MG63 (cell line): ENCODE results near the gene ZSWIM9. TPM values are rescaled to one million over a fixed set of nuclear protein-coding genes. Genes with fewer than 3 reads are reported as not detected.

Experiments
- DNase-seq: peaks from one replicate; pipeline ENCODE4 v3.0.0-alpha.2; 2020
- H3K27me3 ChIP-seq: fragments of 250-450 bp; sonication (Bioruptor Pico); 2 replicates; pipeline ENCODE4 v1.5.1; 2020; ENCODE audit warnings: mild to moderate bottlenecking, moderate library complexity
- H3K36me3 ChIP-seq: fragments of 250-450 bp; sonication (Bioruptor Pico); 2 replicates; pipeline ENCODE4 v1.5.1; 2020; ENCODE audit warnings: mild to moderate bottlenecking, moderate library complexity
- H3K4me3 ChIP-seq: fragments of 250-450 bp; sonication (Bioruptor Pico); 2 replicates; pipeline ENCODE4 v1.5.1; 2020; ENCODE audit warnings: mild to moderate bottlenecking, moderate library complexity
- H3K9me3 ChIP-seq: fragments of 250-450 bp; sonication (Bioruptor Pico); 2 replicates; pipeline ENCODE4 v1.5.1; 2020; ENCODE audit warnings: mild to moderate bottlenecking, moderate library complexity
- total RNA-seq: library from RNA; depleted of rRNA; stranded (reverse); fragments of >200 nt; shearing (Covaris generic); gene quantifications from 2 replicates; pipeline ENCODE4 v1.2.3, GENCODE V29; 2014; ENCODE audit warnings: low replicate concordance

Gene ZSWIM9
- total RNA-seq, 1 experiment from 2014 or later: 1.5 TPM

- Histone ChIP-seq H3K27me3 (no peaks in the 10 kb centered on the region), H3K4me3 (0 out of 2 replicates have a peak overlapping the region, but pooled peaks have one; percentile 90), H3K9me3 (no peaks in the 10 kb centered on the region), H3K36me3 (peaks cover 41% of the 10 kb centered on the region)
- no peak for DNase-seq
These were observed 1.8 kb upstream of the ZSWIM9 start for GRCh38 chr19:48168689-48169088.

- DNase-seq: peak; percentile 63
- H3K27me3 ChIP-seq: no peaks in the 10 kb centered on the region
- H3K9me3 ChIP-seq: no peaks in the 10 kb centered on the region
- peaks cover 41% of the 10 kb centered on the region for H3K36me3 ChIP-seq
- H3K4me3 ChIP-seq: peak overlapping the region; percentile 90
These were observed 922 bp upstream of the ZSWIM9 start for GRCh38 chr19:48169578-48169938.

DNA sequence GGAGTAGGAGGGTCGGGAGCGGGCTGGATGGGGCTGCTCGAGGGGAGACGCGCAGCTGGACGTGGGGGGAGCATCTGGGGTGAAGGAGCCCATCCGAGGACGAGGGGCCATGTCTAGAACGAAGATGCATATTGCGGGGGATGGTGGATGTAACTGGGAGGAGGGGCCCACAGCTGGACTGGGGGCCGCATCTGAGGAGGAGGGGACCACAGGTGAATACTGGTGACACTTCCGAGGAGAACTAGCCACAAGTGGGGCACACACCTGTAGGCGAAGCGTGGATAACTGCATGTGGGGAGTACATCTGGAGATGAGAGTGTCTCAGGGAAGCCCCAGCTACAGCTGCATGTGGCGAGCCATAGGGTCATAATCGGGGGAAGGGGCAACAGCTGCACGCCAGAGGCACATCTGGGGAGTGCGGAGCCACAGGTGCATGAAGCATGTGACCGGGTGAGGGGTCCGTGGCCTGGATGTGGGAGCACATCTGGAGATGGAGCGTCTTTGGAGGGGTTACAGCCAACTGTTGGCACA, 402 bp downstream of the ZSWIM9 start:
- no peak for DNase-seq
- no peaks in the 10 kb centered on the region for H3K9me3 ChIP-seq
- H3K36me3 ChIP-seq: peaks cover 36% of the 10 kb centered on the region
- H3K4me3 ChIP-seq: peak overlapping the region; percentile 90
- no peaks in the 10 kb centered on the region for H3K27me3 ChIP-seq

DNA sequence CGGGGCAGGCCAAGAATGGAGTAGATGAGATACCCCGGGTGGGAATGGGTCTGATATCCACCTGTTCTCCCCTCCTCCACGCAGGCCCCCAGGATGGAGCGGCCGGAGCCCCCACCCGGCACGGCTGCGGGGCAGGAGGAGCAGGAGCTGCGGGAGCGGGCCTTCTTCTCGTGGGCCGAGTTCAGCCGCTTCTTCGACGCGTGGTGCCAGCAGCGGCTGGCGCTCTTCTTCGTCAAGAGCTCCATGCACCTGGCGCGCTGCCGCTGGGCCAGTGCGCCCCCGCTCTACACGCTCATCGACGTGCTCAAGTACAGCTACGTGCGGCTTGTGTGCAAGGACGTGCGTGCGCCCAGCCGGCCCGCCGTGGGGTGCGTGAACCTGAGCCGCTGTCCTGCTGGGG, 1.2 kb downstream of the ZSWIM9 start:
- Histone ChIP-seq H3K9me3 (no peaks in the 10 kb centered on the region), H3K27me3 (no peaks in the 10 kb centered on the region), H3K4me3 (no peak overlapping the region; the same call in 1 of the 2 replicates), H3K36me3 (peaks cover 41% of the 10 kb centered on the region)
- no peak for DNase-seq

DNA sequence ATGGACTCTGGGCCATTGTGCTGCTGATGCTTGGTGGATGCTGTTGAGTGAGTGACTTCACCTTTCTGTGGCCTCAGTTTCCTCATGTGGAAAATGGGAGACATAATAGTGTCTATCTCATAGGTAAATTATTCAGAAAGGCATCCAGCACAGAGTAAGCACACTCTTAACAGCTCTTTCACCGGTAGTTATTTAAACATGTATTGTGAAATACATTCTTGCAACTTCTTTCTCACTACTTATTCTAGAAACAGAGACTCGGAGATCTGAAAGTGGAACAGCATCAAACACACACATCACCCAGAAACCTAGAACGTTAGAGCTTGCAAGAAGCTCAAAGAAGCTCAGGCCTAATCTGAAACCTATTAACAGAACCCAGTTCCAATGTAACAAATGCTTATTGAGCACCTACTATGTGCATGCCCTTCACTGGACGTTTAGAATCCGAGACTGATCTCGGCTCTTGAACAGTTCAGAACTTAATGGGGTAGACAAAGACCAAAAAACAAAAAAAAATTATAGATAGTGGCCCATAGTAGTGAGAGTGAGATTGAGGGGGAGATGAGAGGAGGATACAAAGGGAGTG, 4.1 kb downstream of the ZSWIM9 start:
- H3K9me3 ChIP-seq: peaks cover 2% of the 10 kb centered on the region; the same call in 1 of the 2 replicates
- peaks cover 42% of the 10 kb centered on the region for H3K36me3 ChIP-seq
- H3K4me3 ChIP-seq: no peak overlapping the region
- no peaks in the 10 kb centered on the region for H3K27me3 ChIP-seq
- DNase-seq: no peak

- Histone ChIP-seq H3K9me3 (peaks cover 5% of the 10 kb centered on the region; the same call in 1 of the 2 replicates), H3K4me3 (no peak overlapping the region), H3K27me3 (no peaks in the 10 kb centered on the region), H3K36me3 (peaks cover 46% of the 10 kb centered on the region)
- no peak for DNase-seq
These were observed 5.1 kb downstream of the ZSWIM9 start for GRCh38 chr19:48175578-48175977.

DNA sequence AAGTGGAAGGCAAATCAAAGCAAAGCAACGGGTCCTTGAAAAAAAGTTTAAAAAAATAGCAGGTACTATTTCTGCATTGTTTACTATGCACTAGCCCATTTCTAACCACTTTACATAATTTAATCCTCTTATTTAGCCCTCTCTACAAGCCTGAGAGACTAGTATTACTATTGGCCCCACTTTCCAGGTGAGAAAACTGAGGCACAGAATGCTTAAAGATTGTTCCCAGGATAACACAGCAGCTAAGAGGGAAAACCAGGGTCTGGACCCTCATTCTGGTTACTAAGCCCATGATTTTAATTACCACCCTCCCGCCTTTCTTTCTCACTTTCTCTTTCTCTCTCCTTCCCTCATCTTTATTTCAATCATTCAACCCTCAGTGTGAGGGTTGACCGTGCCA, 5.7 kb downstream of the ZSWIM9 start:
- Histone ChIP-seq H3K9me3 (peaks cover 9% of the 10 kb centered on the region), H3K36me3 (peaks cover 48% of the 10 kb centered on the region), H3K27me3 (no peaks in the 10 kb centered on the region), H3K4me3 (no peak overlapping the region)
- DNase-seq: no peak

GRCh38 chr19:48181505-48181904, 11.0 kb downstream of the ZSWIM9 start:
- DNase-seq: no peak
- Histone ChIP-seq H3K9me3 (peaks cover 16% of the 10 kb centered on the region), H3K4me3 (no peak overlapping the region), H3K27me3 (no peaks in the 10 kb centered on the region), H3K36me3 (peaks cover 35% of the 10 kb centered on the region)

DNA sequence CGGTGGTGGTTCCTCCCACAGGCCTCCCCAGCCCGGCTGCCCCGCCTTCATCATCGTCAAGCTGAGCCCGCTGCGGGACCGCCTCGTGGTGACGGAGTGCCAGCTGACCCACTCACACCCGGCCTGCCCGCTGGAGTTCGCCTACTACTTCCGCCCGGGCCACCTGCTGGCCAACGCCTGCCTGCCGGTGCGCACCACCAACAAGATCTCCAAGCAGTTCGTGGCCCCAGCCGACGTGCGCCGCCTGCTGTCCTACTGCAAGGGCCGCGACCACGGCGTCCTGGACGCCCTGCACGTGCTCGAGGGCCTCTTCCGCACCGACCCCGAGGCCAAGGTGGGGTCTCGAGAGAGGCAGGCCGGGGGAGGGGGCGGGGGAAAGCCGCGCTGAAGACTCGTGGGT, 12.0 kb downstream of the ZSWIM9 start:
- Histone ChIP-seq H3K36me3 (peaks cover 34% of the 10 kb centered on the region), H3K27me3 (no peaks in the 10 kb centered on the region), H3K4me3 (no peak overlapping the region), H3K9me3 (peaks cover 16% of the 10 kb centered on the region)
- no peak for DNase-seq

DNA sequence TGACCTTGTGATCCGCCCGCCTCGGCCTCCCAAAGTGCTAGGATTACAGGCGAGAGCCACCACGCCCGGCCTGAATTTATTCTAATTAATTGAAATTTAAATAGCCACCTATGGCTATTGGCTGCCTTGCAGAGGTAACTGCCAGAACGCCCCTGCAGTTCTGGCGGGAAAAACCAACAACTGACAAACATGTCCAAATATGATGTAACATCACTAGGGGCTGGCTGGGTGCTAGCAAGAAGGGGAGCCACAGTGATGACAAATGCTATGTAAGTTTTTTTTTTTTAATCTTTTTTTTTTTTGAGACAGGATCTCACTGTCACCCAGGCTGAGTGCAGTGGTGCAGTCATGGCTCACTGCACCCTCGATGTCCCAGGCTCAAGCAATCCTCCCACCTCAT, 12.9 kb downstream of the ZSWIM9 start:
- H3K36me3 ChIP-seq: peaks cover 32% of the 10 kb centered on the region
- no peak for DNase-seq

GRCh38 chr19:48186015-48186414, 15.5 kb downstream of the ZSWIM9 start:
- H3K27me3 ChIP-seq: no peaks in the 10 kb centered on the region
- H3K9me3 ChIP-seq: peaks cover 11% of the 10 kb centered on the region
- no peak overlapping the region for H3K4me3 ChIP-seq
- peaks cover 25% of the 10 kb centered on the region for H3K36me3 ChIP-seq
- DNase-seq: no peak

More for the DNA sequence above, 12.9 kb downstream of the ZSWIM9 start:
- no peaks in the 10 kb centered on the region for H3K27me3 ChIP-seq
- peaks cover 16% of the 10 kb centered on the region for H3K9me3 ChIP-seq
- no peak overlapping the region for H3K4me3 ChIP-seq

GRCh38 chr19:48186541-48186991, 16.1 kb downstream of the ZSWIM9 start:
- no peaks in the 10 kb centered on the region for H3K27me3 ChIP-seq
- peaks cover 6% of the 10 kb centered on the region; the same call in 1 of the 2 replicates for H3K9me3 ChIP-seq
- H3K4me3 ChIP-seq: no peak overlapping the region
- peaks cover 20% of the 10 kb centered on the region for H3K36me3 ChIP-seq
- no peak for DNase-seq

DNA sequence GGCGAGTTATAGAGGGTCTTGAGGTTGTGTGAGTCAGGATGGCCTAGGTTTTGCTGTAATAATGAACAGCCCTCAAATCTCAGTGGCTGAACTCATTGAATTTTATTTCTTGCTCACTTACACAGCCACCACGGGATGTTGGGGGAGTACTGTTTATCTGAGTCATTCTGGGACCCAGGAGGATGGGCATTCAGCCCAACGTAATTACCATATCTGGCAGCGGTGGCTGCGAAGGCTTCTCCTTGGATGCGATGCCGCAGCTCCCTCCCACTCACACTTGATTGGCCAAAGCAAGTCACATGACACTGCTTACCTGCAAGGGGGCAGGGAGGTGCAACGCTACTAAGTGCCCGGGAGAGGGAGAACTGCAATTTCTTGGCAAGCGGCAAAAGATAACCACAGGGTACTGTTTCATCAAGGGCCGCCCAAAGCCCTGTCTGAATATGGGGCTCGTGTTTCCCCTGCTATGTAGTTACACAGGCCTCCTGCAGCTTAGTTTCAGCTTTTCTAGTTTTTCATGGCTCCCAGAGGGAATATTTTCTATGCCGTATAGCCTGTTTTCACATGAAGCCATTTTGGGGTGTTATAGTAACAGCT, 19.9 kb downstream of the ZSWIM9 start:
- Histone ChIP-seq H3K4me3 (no peak overlapping the region), H3K36me3 (peaks cover 11% of the 10 kb centered on the region), H3K9me3 (0 out of 2 replicates have a peak, but pooled peaks cover 2% of the 10 kb centered on the region), H3K27me3 (no peaks in the 10 kb centered on the region)
- DNase-seq: peak; percentile 81

DNA sequence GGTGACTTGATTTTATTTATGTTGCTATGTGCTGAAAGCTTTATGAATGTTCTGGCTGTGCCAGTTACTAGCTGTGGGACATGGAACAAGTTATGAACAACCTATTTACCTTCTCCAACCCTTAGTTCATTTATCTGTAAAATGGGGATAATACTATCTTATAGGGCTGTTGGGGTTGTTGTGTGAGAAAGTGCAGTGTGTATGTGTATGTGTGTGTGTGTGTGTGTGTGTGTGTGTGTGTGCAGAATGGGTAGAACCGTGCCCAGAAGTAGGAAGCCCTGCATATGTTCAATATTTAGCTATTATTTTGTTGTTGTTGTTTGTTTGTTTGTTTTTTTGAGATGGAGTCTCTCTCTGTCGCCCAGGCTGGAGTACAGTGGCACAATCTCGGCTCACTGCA, 20.4 kb downstream of the ZSWIM9 start:
- Histone ChIP-seq H3K9me3 (0 out of 2 replicates have a peak, but pooled peaks cover 2% of the 10 kb centered on the region), H3K4me3 (no peak overlapping the region), H3K27me3 (no peaks in the 10 kb centered on the region), H3K36me3 (peaks cover 9% of the 10 kb centered on the region)
- no peak for DNase-seq

- Histone ChIP-seq H3K4me3 (no peak overlapping the region), H3K36me3 (peaks cover 9% of the 10 kb centered on the region), H3K9me3 (0 out of 2 replicates have a peak, but pooled peaks cover 2% of the 10 kb centered on the region), H3K27me3 (no peaks in the 10 kb centered on the region)
- no peak for DNase-seq
These were observed 22.3 kb downstream of the ZSWIM9 start for GRCh38 chr19:48192750-48193149.

DNA sequence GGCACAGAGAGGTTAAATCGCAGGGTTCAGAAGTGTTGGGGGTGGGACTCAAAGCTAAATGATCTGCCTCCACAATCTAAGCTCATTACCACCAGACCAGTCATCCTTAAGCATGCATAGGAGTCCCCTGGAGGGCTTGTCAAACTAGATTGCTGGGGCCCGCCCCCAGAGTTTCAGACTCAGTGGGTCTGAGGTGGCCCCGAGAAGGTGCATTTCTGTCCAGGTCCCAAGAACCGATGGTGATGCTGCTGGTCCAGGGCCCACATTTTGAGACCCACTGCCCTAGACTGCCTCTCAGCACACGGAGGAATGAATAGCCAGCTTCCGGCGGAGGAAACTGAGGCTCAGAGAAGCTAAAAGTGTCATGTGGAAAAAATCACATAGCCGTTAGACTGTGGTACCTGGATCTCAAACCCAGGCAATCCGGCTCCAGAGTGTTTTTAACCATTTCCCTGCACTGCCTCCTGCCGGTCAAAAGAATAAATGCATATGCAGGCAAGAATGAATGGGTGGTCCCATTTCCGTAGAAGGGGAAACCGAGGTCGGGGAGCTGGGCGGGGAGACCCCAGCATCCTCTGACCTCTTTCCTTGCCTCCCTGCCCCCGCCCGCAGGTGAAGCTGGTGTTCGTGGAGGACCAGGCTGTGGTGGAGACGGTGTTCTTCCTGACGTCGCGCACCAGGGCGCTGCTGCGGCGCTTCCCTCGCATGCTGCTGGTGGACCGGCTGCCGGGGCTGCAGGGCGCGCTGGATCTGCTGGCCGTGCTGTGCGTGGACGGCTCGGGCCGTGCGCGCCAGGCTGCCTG, 23.8 kb downstream of the ZSWIM9 start:
- Histone ChIP-seq H3K36me3 (peaks cover under 1% of the 10 kb centered on the region), H3K27me3 (no peaks in the 10 kb centered on the region), H3K4me3 (no peak overlapping the region), H3K9me3 (no peaks in the 10 kb centered on the region)
- no peak for DNase-seq
